HEK293 (cell line): Measurements from ENCODE around the gene PA2G4.
A peak's percentile ranks its signal among the peaks of the same experiment; 100 is the strongest.

ENCODE experiments used
- CTCF ChIA-PET: fragments of 350-600 bp; formaldehyde crosslinking; extraction: SDS; loops from one replicate; lab custom pipeline; 2021; ENCODE audit warnings: antibody characterized with exemption; lab: Yijun Ruan, JAX
- POLR2A ChIA-PET: fragments of 300-600 bp; formaldehyde crosslinking; extraction: SDS; loops from one replicate; lab custom pipeline; 2020; ENCODE audit warnings: antibody characterized with exemption, inconsistent platforms; lab: Yijun Ruan, JAX
- H3K27ac ChIP-seq: fragments of 200-500 bp; sonication (Bioruptor generic); 2 replicates; pipeline ENCODE4 v1.5.1; 2014; ENCODE audit warnings: low read depth, low read length, control low read depth, inconsistent platforms; ENCODE audit errors: extremely low read depth
- H3K36me3 ChIP-seq, 2 experiments: fragments of 200-500 bp in 1 of 2; sonication (Bioruptor generic) in 1 of 2; 1 replicate in 1 of 2; 2 replicates in 1 of 2; pipeline ENCODE4 v1.5.1; 2014 to 2017; ENCODE audit warnings: inconsistent platforms in 2 of 2, low read length in 2 of 2; ENCODE audit not compliant: control insufficient read depth in 2 of 2, insufficient read depth in 1 of 2
- H3K4me1 ChIP-seq: fragments of 200-500 bp; sonication (Bioruptor generic); 2 replicates; pipeline ENCODE4 v1.5.1; 2014; ENCODE audit warnings: mild to moderate bottlenecking, low read length, inconsistent platforms; ENCODE audit not compliant: control insufficient read depth, insufficient read depth
- H3K4me3 ChIP-seq: 2 replicates; pipeline ENCODE4 v1.5.1; 2011; ENCODE audit warnings: low read depth, mild to moderate bottlenecking, control low read depth, low read length, moderate library complexity
- H3K9me3 ChIP-seq: fragments of 200-500 bp; sonication (Bioruptor generic); 2 replicates; pipeline ENCODE4 v1.5.1; 2014; ENCODE audit warnings: low read depth, low read length, inconsistent platforms; ENCODE audit not compliant: control insufficient read depth, insufficient read depth
- HOXD13 ChIP-seq: sonication (generic); formaldehyde crosslinking; IDR thresholded peaks from 2 replicates; pipeline ENCODE4 v1.8.0; 2022; ENCODE audit warnings: missing genetic modification reagents, borderline replicate concordance
- PRDM1 ChIP-seq: fragments of 450-650 bp; formaldehyde crosslinking; IDR thresholded peaks from 2 replicates; pipeline ENCODE4; 2016; ENCODE audit warnings: missing biosample characterization, missing genetic modification characterization
- REPIN1 ChIP-seq: fragments of 450-650 bp; formaldehyde crosslinking; IDR thresholded peaks from 2 replicates; pipeline ENCODE4 v1.5.1; 2017; ENCODE audit warnings: missing biosample characterization, missing genetic modification characterization, low read depth
- REST ChIP-seq: fragments of 450-650 bp; formaldehyde crosslinking; IDR thresholded peaks from 2 replicates; pipeline ENCODE4 v1.5.1; 2016; ENCODE audit warnings: missing biosample characterization, missing genetic modification characterization
- ZNF274 ChIP-seq, 2 experiments: fragments of 200-500 bp in 1 of 2; fragments of 450-650 bp in 1 of 2; sonication (Bioruptor generic) in 1 of 2; formaldehyde crosslinking in 1 of 2; IDR thresholded peaks; 2 replicates each; pipeline versions ENCODE4 v1.5.1 to v1.6.1; 2014 to 2016; ENCODE audit warnings: borderline replicate concordance in 1 of 2, inconsistent platforms in 1 of 2, low read length in 1 of 2, missing biosample characterization in 1 of 2, missing genetic modification characterization in 1 of 2
- ZNF513 ChIP-seq: fragments of 450-650 bp; IDR thresholded peaks from 2 replicates; pipeline ENCODE4 v1.5.1; 2018; ENCODE audit warnings: missing biosample characterization, missing genetic modification characterization
- ZNF548 ChIP-seq: fragments of 450-650 bp; formaldehyde crosslinking; IDR thresholded peaks from 2 replicates; pipeline ENCODE4 v1.5.1; 2016; ENCODE audit warnings: missing biosample characterization, missing genetic modification characterization
- ZNF600 ChIP-seq: fragments of 450-650 bp; formaldehyde crosslinking; IDR thresholded peaks from 2 replicates; pipeline ENCODE4 v1.5.1; 2016; ENCODE audit warnings: missing biosample characterization, missing genetic modification characterization
- ZNF654 ChIP-seq: fragments of 450-650 bp; formaldehyde crosslinking; IDR thresholded peaks from 2 replicates; pipeline ENCODE4 v1.5.1; 2016; ENCODE audit warnings: low read depth, missing biosample characterization, missing genetic modification characterization
- ZNF747 ChIP-seq: fragments of 450-650 bp; formaldehyde crosslinking; IDR thresholded peaks from 2 replicates; pipeline ENCODE4 v1.5.1; 2016; ENCODE audit warnings: missing biosample characterization, missing genetic modification characterization

Gene PA2G4

DNA sequence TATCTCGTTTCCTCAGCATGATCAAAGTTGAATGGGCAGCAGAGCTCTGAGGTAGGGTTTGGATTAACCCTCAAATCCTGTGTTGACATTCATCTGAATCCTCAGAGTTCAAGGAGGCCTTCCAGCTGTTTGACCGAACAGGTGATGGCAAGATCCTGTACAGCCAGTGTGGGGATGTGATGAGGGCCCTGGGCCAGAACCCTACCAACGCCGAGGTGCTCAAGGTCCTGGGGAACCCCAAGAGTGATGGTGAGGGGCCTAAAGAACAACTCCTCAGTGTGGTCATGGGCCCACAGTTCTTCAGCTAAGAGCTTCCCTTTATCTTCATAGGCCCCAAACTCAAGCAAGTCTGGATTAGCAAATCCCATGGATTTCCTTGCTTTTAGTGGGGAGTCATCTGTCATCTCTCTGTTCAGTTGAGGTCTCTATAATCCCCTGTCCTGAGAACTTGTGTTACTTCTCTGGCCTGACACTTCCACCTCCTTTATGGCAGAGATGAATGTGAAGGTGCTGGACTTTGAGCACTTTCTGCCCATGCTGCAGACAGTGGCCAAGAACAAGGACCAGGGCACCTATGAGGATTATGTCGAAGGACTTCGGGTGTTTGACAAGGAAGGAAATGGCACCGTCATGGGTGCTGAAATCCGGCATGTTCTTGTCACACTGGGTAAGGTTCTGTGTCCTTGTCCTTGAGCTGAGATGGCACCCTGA lies 55.3 kb downstream of the PA2G4 start:
- peak overlapping the region; percentile 90 for H3K4me3 ChIP-seq
- CTCF ChIA-PET, result interaction anchor here (0.6 to 2.0 kb wide), 6 partner anchors 30 to 354 kb away, joined by 3 to 17 read pairs (median 6); partner anchors contain the start of genes ERBB3, ESYT1 and SMARCC2
- H3K27ac ChIP-seq, result peak overlapping the region; percentile 92
- peaks cover 19 to 69% of the 10 kb centered on the region in 2 experiments for H3K36me3 ChIP-seq
- POLR2A ChIA-PET, result interaction anchor here (0.6 to 2.8 kb wide), 11 partner anchors 11 to 62 kb away, joined by 3 to 42 read pairs (median 6); partner anchors contain the start of genes ESYT1, PA2G4, RNF41 and SMARCC2
- TF ChIP-seq REST (tag by site-specific recombination), result no peak
- no peak for TF ChIP-seq ZNF747 (tag by site-specific recombination)
- 0 out of 2 replicates have a peak, but pooled peaks have one; percentile 0 for TF ChIP-seq ZNF600 (tag by site-specific recombination)
- H3K4me1 ChIP-seq, result peaks cover 3% of the 10 kb centered on the region; the same call in 1 of the 2 replicates
- H3K9me3 ChIP-seq, result no peaks in the 10 kb centered on the region

DNA sequence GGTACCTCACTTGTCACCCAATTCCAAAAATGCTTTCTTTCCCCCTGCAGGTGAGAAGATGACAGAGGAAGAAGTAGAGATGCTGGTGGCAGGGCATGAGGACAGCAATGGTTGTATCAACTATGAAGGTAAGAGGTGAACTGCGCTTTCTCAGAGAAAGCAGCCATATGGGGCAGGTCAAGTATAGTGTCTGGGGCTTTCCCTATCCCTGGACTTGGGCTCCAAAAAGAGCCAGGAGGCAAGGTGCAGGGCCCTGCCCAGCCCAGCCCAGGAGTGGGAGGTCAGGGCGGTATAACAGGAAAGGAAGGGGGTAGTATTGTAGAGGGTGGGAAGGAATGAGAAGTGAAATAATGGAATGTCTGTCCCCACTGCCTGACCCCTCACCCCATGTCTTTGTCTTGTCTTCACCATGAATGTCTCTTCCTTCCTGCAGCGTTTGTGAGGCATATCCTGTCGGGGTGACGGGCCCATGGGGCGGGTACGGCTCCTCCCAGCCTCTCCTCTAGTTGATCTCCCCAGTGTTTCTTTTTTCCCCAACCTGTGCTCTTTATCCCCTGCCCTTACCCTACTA lies 55.9 kb downstream of the PA2G4 start:
- Histone ChIP-seq H3K36me3 (peaks cover 20 to 69% of the 10 kb centered on the region in 2 experiments), H3K9me3 (no peaks in the 10 kb centered on the region), H3K4me3 (peak overlapping the region; percentile 90; the same call in 1 of the 2 replicates), H3K4me1 (peaks cover 3% of the 10 kb centered on the region; the same call in 1 of the 2 replicates), H3K27ac (peak overlapping the region; percentile 29; the same call in 1 of the 2 replicates)
- TF ChIP-seq ZNF274 (IDR thresholded peaks at IDR 0.05; ENCODE audit: low read length) (no peak), ZNF274 (tag by site-specific recombination; IDR thresholded peaks at IDR 0.05; ENCODE audit: borderline replicate concordance) (no peak), ZNF513 (tag by site-specific recombination) (no peak), PRDM1 (tag by site-specific recombination) (peak; percentile 66; the same call in 1 of the 2 replicates)
- CTCF ChIA-PET, result interaction anchor here (1.8 to 2.9 kb wide), 3 partner anchors 29 to 81 kb away, joined by 3 to 16 read pairs (median 5); partner anchors contain the start of genes ERBB3 and SMARCC2
- POLR2A ChIA-PET, result interaction anchor here (0.6 to 3.7 kb wide), 9 partner anchors 8 to 62 kb away, joined by 3 to 42 read pairs (median 8); partner anchors contain the start of genes ESYT1, MYL6B, RNF41 and SMARCC2

DNA sequence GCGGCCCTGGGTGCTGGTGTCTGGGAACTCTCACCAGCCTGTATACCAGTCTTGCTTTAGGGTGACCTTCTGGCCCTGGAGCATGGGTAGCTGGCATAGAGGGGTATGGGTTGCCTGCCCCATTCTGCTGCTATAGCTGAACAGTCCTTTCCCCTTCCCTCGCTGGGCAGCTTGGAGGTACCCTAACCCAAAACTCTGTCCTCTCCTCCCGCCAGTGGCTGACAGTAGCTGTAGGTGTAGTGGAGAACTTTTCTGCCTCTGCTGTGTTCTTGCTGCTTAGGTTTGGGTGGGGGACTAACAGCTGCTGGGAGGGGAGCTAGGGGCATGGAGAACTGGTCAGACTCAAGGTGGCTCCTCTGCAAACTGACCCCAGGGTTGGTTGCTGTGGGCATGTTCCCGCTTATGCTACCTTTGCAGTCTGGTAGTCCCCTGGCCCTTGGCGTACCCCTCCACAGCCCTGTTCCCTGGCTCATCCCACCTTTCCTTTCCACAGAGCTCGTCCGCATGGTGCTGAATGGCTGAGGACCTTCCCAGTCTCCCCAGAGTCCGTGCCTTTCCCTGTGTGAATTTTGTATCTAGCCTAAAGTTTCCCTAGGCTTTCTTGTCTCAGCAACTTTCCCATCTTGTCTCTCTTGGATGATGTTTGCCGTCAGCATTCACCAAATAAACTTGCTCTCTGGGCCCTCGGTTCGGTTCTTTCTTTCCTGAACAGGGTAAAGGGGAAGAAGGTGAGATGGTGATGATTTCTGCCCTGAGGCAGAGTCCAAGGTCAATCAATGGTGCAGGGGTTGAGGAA lies 56.7 kb downstream of the PA2G4 start:
- ChIA-PET POLR2A (interaction anchor here (0.6 to 3.7 kb wide), 10 partner anchors 9 to 199 kb away, joined by 3 to 29 read pairs (median 6); partner anchors contain the start of genes ESYT1, MYL6B, PA2G4 and RNF41), CTCF (interaction anchor here (0.6 to 2.9 kb wide), 3 partner anchors 28 to 1302 kb away, joined by 3 to 16 read pairs (median 5); partner anchors contain the start of gene SMARCC2)
- peaks cover 3% of the 10 kb centered on the region; the same call in 1 of the 2 replicates for H3K4me1 ChIP-seq
- H3K4me3 ChIP-seq, result no peak overlapping the region
- no peaks in the 10 kb centered on the region for H3K9me3 ChIP-seq
- peaks cover 24 to 70% of the 10 kb centered on the region in 2 experiments for H3K36me3 ChIP-seq
- TF ChIP-seq ZNF548 (tag by site-specific recombination) (no peak), REPIN1 (tag by site-specific recombination) (no peak), HOXD13 (CRISPR knock-in tag) (no peak), ZNF654 (no peak), PRDM1 (tag by site-specific recombination) (peak; percentile 58; the same call in 1 of the 2 replicates)
- peak overlapping the region; percentile 29; the same call in 1 of the 2 replicates for H3K27ac ChIP-seq
